Omental fat pad (tissue), 4 donors: ENCODE data around the gene CELA1. TPM values are rescaled to one million over a fixed set of nuclear protein-coding genes. Genes with fewer than 3 reads are reported as not detected.

Experiments used
- ATAC-seq: fragments of 150-250 bp; one replicate; pipeline ENCODE4 v1.9.1; 2016; ENCODE audit warnings: mild to moderate bottlenecking, moderate library complexity; ENCODE audit not compliant: low FRiP score
- DNase-seq: peaks from one replicate; pipeline ENCODE4 v3.0.0-alpha.2; 2019; ENCODE audit warnings: low spot score
- total RNA-seq, 4 donors: library from RNA; depleted of rRNA; stranded (reverse); fragments of >200 nt; gene quantifications; one replicate each; pipeline ENCODE4 v1.1.0, GENCODE V29; 2016
- TF ChIP-seq, protein P1 (sequence below), 3 donors: fragments of 450-650 bp; IDR thresholded peaks; one replicate each; pipeline ENCODE4 v1.5.1; 2016 to 2017; ENCODE audit warnings: antibody characterized with exemption in 3 of 3, mild to moderate bottlenecking in 3 of 3, moderate library complexity in 2 of 3

Gene CELA1
- total RNA-seq, 4 donors from 2014 or later: not detected

DNA sequence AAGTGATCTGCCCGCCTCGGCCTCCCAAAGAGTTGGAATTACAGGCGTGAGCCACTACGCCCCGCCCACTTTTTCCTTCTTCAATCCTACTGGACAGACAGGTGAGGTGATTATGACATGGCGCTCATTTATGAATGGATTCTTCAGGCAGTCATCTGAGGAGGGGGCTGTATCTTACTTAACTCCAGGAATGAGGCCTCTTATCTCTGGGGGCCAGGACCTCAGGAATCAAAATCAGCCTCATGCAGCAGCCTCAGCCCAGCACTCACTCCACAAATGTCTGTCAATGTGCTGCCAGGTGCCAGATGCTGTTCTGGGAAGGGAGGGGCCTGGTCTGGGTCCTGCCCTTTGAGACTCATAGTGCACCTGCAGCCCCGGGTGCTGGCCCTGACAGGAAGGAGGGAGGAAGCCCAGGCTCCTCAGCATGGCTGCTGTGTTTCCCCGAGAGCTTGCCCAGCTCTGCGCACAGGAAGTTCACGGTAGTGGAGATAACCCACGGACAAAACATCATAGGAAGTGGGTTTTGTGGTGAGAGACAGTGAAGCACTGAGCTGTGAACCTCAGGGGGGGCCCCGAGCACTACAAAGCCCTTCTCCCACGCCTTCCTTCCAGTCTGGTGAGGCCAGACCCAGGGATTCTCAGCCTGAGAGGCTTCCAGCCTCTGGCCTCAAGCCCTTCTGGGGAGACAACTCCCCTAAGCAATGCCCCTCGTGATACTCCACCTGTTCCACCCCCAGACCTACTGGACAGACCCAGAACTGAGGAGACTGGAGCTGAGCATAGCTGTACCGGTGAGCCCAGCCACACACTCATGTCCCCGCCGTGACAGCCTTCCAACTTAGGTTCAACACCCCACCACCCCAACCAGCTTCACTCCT is 22.4 kb upstream of the CELA1 start:
- ATAC-seq (no peak), DNase-seq (no peak)
- TF ChIP-seq, protein P1, sequence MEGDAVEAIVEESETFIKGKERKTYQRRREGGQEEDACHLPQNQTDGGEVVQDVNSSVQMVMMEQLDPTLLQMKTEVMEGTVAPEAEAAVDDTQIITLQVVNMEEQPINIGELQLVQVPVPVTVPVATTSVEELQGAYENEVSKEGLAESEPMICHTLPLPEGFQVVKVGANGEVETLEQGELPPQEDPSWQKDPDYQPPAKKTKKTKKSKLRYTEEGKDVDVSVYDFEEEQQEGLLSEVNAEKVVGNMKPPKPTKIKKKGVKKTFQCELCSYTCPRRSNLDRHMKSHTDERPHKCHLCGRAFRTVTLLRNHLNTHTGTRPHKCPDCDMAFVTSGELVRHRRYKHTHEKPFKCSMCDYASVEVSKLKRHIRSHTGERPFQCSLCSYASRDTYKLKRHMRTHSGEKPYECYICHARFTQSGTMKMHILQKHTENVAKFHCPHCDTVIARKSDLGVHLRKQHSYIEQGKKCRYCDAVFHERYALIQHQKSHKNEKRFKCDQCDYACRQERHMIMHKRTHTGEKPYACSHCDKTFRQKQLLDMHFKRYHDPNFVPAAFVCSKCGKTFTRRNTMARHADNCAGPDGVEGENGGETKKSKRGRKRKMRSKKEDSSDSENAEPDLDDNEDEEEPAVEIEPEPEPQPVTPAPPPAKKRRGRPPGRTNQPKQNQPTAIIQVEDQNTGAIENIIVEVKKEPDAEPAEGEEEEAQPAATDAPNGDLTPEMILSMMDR (IDR thresholded peaks at IDR 0.05): no peak

DNA sequence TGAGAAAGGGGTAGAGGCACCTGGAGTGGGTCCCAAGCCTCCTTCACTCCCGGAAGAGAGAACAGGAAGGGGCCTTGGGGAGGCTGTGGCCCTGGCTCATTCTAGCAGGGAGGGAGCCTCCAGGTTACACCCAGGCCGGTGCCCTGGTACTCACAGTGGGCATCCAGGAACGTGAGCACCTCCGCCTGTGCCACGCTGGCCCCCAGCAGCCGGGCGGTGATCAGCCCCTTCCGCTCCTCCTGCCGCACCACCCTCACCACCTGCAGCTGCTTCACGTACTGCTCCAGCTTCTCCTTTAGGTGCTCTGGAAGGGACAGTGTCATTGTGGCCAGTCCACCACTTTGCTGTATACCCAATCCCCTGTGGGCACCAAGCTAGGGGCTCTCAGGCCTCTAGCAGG is 18.8 kb upstream of the CELA1 start:
- TF ChIP-seq, protein P1 (IDR thresholded peaks at IDR 0.05): no peak
- DNase-seq (no peak), ATAC-seq (no peak)

DNA sequence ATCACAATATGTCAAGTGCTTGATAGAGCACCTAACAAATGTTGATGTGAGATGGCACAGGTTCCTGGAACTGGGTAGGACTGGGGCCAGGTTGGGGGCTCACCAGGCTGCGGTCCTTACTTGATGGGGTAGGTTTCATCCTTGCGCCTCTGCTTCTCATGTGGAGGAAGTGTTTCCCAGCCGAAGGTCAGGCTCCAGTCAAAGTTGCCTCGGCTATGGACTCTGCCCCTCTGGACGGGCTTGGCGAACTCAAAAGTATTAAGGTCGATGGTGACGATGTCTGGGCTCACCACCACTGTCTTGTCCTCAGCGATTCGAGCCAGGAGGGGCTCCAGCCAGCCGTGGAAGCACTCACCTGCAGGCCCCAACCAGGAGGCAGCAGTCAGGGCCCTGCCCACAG is 17.5 kb upstream of the CELA1 start:
- TF ChIP-seq, protein P1 (IDR thresholded peaks at IDR 0.05): no peak
- no peak for ATAC-seq
- DNase-seq: no peak

DNA sequence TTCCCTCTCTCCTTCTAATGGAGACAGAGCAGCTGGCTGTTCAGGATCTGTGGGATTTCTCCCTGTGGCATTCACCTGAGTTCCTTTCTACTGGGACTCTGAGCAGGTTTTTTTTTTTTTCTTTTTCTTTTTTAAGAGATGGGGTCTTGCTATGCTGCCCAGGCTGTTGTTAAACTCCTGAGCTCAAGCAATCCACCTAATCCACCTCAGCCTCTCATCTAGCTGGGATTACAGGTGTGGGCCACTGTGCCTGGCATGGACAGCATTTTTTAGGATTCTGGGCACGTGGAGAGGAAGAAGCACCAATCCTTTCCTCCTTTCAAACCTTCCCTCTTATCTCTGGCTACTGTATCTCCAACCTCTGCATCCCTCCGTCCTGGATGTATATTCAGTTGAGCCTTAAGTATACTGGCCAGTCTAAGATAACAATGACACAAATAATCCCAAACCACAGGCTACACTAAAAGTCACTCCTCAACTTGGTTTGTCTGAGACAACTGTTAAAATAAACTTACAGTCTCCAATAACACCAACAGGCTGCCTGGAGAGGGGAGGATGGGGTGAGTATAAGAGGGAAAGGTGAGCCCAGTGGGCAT is 16.4 kb upstream of the CELA1 start:
- no peak for DNase-seq
- no peak for ATAC-seq
- TF ChIP-seq, protein P1 (IDR thresholded peaks at IDR 0.05): no peak

DNA sequence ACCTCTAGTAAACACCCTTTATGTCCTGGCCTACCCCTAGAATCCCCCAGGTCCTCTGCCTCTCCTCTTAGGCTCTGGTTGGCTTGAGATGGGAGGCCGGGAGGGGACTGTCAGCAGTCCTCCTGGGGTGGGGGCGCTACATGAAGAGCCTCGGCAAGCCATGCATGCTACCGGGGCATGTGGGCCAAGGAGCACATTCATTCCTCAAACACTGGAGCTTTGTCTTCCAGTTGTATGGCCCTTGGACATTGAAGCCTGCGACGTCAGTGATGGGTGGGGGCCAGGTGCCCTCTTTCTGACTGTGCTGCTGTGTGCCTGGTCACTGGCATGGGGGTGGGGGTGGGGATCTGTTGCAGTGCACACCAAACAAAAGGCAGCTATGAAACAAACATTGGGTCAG is 15.8 kb upstream of the CELA1 start:
- no peak for DNase-seq
- no peak for ATAC-seq
- TF ChIP-seq, protein P1 (IDR thresholded peaks at IDR 0.05): no peak

DNA sequence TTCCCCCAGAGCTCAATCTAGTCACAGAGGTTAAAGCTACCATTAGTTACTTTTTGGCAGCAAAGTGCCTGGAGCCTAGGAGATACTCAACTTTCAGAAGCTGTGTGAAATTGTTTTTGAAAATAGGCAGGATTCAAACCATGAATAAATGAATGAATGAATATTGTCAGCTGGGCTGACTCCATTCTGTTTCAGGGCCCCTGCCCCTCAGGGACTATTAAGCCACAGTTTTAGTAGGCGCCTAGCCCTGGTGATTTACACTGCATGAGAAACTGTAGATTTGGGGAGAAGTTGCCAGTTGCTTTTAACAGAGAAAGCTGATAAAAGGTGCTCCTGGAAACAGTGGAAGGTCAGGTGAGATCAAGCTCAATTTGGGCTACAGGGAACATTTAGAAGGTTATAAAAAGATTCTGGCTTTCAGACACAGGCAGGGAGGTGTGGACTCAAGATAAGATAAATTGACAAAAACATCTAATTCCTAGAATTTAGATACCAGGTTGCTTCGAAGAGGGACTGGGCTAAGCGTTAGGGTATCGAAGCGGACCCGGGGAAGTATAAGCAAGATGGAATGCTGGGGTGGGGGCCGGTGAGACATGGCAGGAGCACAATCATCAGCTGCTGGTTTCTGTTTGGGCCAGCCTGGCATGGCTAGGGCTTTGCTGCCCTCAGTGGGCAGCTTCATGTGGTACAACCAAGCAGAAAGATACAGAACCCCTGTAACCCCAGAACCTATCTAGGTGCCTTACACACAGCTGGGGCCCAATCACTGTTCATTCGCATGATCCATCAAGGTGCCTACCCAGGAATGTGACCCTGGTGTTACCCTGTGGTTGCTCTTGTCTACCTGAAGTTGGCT is 14.9 kb upstream of the CELA1 start:
- TF ChIP-seq, protein P1 (IDR thresholded peaks at IDR 0.05): no peak
- no peak for DNase-seq
- peak; percentile 37 for ATAC-seq
